Measurements from ENCODE around the gene CWC27.

The CWC27 gene, protein sequence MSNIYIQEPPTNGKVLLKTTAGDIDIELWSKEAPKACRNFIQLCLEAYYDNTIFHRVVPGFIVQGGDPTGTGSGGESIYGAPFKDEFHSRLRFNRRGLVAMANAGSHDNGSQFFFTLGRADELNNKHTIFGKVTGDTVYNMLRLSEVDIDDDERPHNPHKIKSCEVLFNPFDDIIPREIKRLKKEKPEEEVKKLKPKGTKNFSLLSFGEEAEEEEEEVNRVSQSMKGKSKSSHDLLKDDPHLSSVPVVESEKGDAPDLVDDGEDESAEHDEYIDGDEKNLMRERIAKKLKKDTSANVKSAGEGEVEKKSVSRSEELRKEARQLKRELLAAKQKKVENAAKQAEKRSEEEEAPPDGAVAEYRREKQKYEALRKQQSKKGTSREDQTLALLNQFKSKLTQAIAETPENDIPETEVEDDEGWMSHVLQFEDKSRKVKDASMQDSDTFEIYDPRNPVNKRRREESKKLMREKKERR

GRCh38 chr5:64768358-64769312 is at the start of gene CWC27, which contains the start of gene SREK1IP1:
TSS of gene CWC27 (plus strand) at chr5:64768930. CDS start at chr5:64769147, 217 bp downstream.
TSS of gene SREK1IP1 (minus strand) at chr5:64768691. CDS start at chr5:64768517, 174 bp downstream.
- in situ Hi-C loops (cut with HindIII; ENCODE audit: low sequenced_read_pairs): no loop called here

- in situ Hi-C loops (cut with HindIII; ENCODE audit: low sequenced_read_pairs): no loop called here
Measured at GRCh38 chr5:64722588-64722987, 46.1 kb upstream of the CWC27 start.

GRCh38 chr5:64727150-64727549 is 41.6 kb upstream of the CWC27 start:
- in situ Hi-C loops (cut with HindIII; ENCODE audit: low sequenced_read_pairs): no loop called here

GRCh38 chr5:64742411-64742810 is 26.3 kb upstream of the CWC27 start:
- in situ Hi-C loops (cut with HindIII; ENCODE audit: low sequenced_read_pairs): no loop called here

DNA sequence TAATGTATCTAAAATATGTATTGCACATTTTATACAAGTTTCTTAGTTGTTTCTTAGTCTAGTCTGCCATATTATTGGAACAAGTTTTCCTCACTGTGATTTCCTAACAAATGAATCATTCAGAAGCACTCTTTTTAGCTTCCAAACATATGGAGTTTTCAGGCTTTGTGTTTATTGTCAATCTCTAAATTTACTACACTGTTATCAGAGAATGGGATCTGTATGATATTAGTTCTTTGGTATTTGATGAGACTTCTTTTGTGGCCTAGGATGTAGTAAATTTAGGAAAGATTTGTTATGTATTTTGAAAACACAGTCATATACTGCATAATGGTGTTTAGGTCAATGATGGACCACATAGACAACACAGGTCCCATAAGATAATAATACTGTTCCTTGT is 25.9 kb upstream of the CWC27 start:
- in situ Hi-C loops (cut with HindIII; ENCODE audit: low sequenced_read_pairs): no loop called here

- in situ Hi-C loops (cut with HindIII; ENCODE audit: low sequenced_read_pairs): no loop called here
Measured at GRCh38 chr5:64744914-64745313, 23.8 kb upstream of the CWC27 start.

GRCh38 chr5:64746446-64746845 is 22.3 kb upstream of the CWC27 start:
- in situ Hi-C loops (cut with HindIII; ENCODE audit: low sequenced_read_pairs): no loop called here

- in situ Hi-C loops (cut with HindIII; ENCODE audit: low sequenced_read_pairs): no loop called here
Measured at GRCh38 chr5:64749385-64749784, 19.3 kb upstream of the CWC27 start.

GRCh38 chr5:64754066-64754465 is 14.7 kb upstream of the CWC27 start:
- in situ Hi-C loops (cut with HindIII; ENCODE audit: low sequenced_read_pairs): no loop called here

DNA sequence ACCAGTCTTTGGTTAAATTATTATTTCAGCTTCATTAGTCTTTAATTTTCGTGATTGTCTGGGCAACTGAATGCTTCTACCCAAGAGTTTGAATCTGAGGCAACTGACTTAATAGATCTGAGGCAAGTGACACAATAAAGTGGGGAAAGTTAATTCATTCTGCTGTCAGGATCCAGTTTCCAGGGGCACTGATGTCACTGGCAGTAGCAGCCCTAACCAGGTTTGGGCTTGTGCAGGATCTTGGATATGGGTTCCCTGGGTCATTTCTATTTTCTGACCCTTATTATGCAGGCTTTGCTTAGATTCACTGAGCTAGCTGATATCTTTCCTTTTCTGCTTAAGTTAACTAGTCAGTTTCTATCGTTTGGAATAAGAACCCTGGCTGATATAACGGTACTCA is 9.8 kb upstream of the CWC27 start:
- in situ Hi-C loops (cut with HindIII; ENCODE audit: low sequenced_read_pairs): no loop called here

GRCh38 chr5:64759960-64760660 is 8.6 kb upstream of the CWC27 start:
- in situ Hi-C loops (cut with HindIII; ENCODE audit: low sequenced_read_pairs): no loop called here

DNA sequence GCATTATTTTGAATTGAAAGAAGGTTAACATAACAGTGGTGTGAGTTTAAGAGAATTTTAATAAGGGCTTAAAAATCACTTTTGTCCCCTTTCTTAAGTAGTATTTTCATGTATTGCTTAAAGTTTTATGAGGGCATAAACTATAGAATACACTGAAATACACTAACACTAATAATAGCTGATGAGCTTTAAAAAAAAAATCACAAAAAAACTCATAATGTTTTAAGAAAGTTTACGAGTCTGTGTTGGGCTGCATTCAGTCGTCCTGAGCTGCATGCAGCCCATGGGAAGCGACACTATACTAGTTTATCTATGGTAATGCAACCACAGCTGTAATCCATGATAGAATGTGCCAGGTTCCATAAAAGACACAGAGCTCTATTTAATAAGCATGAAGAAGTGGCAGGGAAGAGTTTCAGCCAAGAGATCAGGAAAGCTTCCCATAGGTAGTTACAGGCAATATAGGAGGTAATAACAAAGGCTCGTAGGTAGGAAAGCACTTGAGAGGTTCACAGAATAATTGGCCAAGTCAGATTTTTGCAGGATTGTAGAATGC is 4.7 kb upstream of the CWC27 start:
- in situ Hi-C loops (cut with HindIII; ENCODE audit: low sequenced_read_pairs): no loop called here

GRCh38 chr5:64765804-64766504 is 2.8 kb upstream of the CWC27 start:
- in situ Hi-C loops (cut with HindIII; ENCODE audit: low sequenced_read_pairs): no loop called here

- in situ Hi-C loops (cut with HindIII; ENCODE audit: low sequenced_read_pairs): no loop called here
Measured at GRCh38 chr5:64766941-64767340, 1.8 kb upstream of the CWC27 start.

GRCh38 chr5:64767959-64768357 is 772 bp upstream of the CWC27 start:
- in situ Hi-C loops (cut with HindIII; ENCODE audit: low sequenced_read_pairs): no loop called here

DNA sequence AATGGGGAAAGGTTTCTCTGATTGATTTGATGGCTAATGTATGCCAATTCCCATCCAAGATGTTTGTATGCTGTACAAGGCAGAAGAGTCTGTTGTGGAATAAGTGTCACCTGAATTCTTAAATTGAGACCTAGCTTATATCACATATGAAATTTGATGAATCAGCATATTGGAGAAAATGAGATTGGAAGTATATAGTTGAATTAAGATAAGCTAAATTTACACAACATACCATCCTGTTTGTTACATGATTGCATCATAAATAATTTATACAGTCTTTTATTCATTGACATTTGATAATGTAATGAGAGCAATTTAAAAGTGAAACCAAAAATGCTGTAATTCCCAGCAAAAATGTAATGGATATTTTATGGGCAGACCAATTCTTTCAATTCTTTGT is 1.1 kb downstream of the CWC27 start:
- in situ Hi-C loops (cut with HindIII; ENCODE audit: low sequenced_read_pairs): loop anchor here (10.0 kb wide), 1 partner anchor 135 kb away; no protein-coding TSS in a partner anchor

- in situ Hi-C loops (cut with HindIII; ENCODE audit: low sequenced_read_pairs): loop anchor here (10.0 kb wide), 1 partner anchor 137 kb away; no protein-coding TSS in a partner anchor
Measured at GRCh38 chr5:64771736-64772135, 3.0 kb downstream of the CWC27 start.

DNA sequence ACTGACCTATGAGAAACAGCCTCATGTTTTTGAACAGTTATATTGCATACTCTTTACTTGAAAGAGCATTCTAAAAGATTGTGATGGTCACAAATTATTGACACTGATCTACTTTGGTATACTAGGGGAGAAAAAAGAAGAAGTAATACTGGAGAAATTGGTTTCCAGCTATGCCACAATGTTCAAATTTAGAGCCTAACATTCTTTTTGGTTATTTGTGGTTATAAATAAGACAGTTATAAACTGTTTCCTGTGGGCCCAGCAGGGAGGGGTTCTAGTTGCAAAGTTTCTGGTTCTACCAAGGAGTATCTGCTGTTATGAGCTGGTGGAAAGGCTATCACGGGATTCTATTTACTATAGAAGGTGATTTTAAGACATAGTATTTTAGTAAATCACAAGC is 4.8 kb downstream of the CWC27 start:
- in situ Hi-C loops (cut with HindIII; ENCODE audit: low sequenced_read_pairs): loop anchor here (10.0 kb wide), 1 partner anchor 139 kb away; no protein-coding TSS in a partner anchor

GRCh38 chr5:64775291-64775690 is 6.6 kb downstream of the CWC27 start:
- in situ Hi-C loops (cut with HindIII; ENCODE audit: low sequenced_read_pairs): loop anchor here (10.0 kb wide), 1 partner anchor 140 kb away; no protein-coding TSS in a partner anchor

Data from endothelial cell of hepatic sinusoid (primary cell).